HG02798 (cell line): ENCODE data around the gene TNFRSF8.

Source experiments
- ATAC-seq: cut with Tn5 transposase; IDR thresholded peaks from one replicate; pipeline ENCODE4 v1.9.1; 2021; ENCODE audit warnings: mild to moderate bottlenecking; ENCODE audit not compliant: unreplicated experiment, poor library complexity

TNFRSF8 gene

GRCh38 chr1:12182410-12182984, 119.4 kb downstream of the TNFRSF8 start:
- ATAC-seq = no peak

- ATAC-seq = no peak
These were observed 120.1 kb downstream of the TNFRSF8 start for GRCh38 chr1:12183095-12183794.

GRCh38 chr1:12184008-12184681, 121.0 kb downstream of the TNFRSF8 start:
- no peak for ATAC-seq

GRCh38 chr1:12185036-12185917, 122.2 kb downstream of the TNFRSF8 start:
- ATAC-seq = no peak

- ATAC-seq = no peak
These were observed 123.0 kb downstream of the TNFRSF8 start for GRCh38 chr1:12185918-12186678.

- ATAC-seq = no peak
These were observed 123.5 kb downstream of the TNFRSF8 start for GRCh38 chr1:12186679-12186985.

- no peak for ATAC-seq
These were observed 125.0 kb downstream of the TNFRSF8 start for GRCh38 chr1:12188115-12188514.

- ATAC-seq = no peak
These were observed 125.7 kb downstream of the TNFRSF8 start for GRCh38 chr1:12188657-12189327.

- no peak for ATAC-seq
These were observed 126.2 kb downstream of the TNFRSF8 start for GRCh38 chr1:12189328-12189682.

GRCh38 chr1:12191242-12192032, 128.3 kb downstream of the TNFRSF8 start:
- no peak for ATAC-seq
